CD4-positive, alpha-beta T cell (primary cell): Measurements from ENCODE around the gene PTPRC. TPM values are rescaled to one million over a fixed set of nuclear protein-coding genes. Genes with fewer than 3 reads are reported as not detected.
A peak's percentile ranks its signal among the peaks of the same experiment; 100 is the strongest.

Experiments used
- ATAC-seq: fragments of 200-7000 bp; cut with Tn5 transposase; one replicate; pipeline ENCODE4 v1.10.0; 2022; ENCODE audit warnings: mild to moderate bottlenecking; ENCODE audit not compliant: poor library complexity
- CTCF ChIA-PET: fragments of 350-600 bp; sonication (Branson Sonifier 250); formaldehyde crosslinking; loops from one replicate; lab custom pipeline; 2021; ENCODE audit warnings: antibody characterized with exemption, inconsistent platforms; lab: Charles Lee
- POLR2A ChIA-PET: fragments of 350-600 bp; sonication (Branson Sonifier 250); formaldehyde crosslinking; loops from one replicate; lab custom pipeline; 2021; ENCODE audit warnings: antibody characterized with exemption, inconsistent platforms; lab: Charles Lee
- DNase-seq, 14 experiments: peaks; one replicate each; pipeline ENCODE4 v3.0.0-alpha.2; 2013 to 2020; ENCODE audit warnings: mixed read lengths in 2 of 14
- H3K27ac ChIP-seq, 2 donors: one replicate each; pipeline versions ENCODE4 v1.5.1 to v1.7.0; 2013; ENCODE audit warnings: low read length in 2 of 2, low read depth in 1 of 2, mild to moderate bottlenecking in 1 of 2
- H3K27me3 ChIP-seq, 2 experiments: 1 replicate in 1 of 2; 2 replicates in 1 of 2; pipeline versions ENCODE4 v1.6.1 to v1.7.0; 2013; ENCODE audit warnings: low read length in 2 of 2, control low read depth in 1 of 2, mild to moderate bottlenecking in 1 of 2, moderate library complexity in 1 of 2; ENCODE audit not compliant: insufficient read depth in 2 of 2, control insufficient read depth in 1 of 2
- H3K36me3 ChIP-seq: one replicate; pipeline ENCODE4 v1.6.1; 2013; ENCODE audit warnings: low read length, control low read depth; ENCODE audit not compliant: insufficient read depth
- H3K4me1 ChIP-seq: one replicate; pipeline ENCODE4 v1.6.1; 2013; ENCODE audit warnings: low read length, control low read depth; ENCODE audit not compliant: insufficient read depth
- H3K4me3 ChIP-seq: one replicate; pipeline ENCODE4 v1.5.1; 2013; ENCODE audit warnings: mild to moderate bottlenecking, low read length, moderate library complexity
- H3K9me3 ChIP-seq, 2 experiments: 1 replicate in 1 of 2; 2 replicates in 1 of 2; pipeline versions ENCODE4 v1.6.1 to v1.7.0; 2013; ENCODE audit warnings: low read length in 2 of 2, mild to moderate bottlenecking in 2 of 2, control low read depth in 1 of 2, moderate library complexity in 1 of 2; ENCODE audit not compliant: control insufficient read depth in 1 of 2, insufficient read depth in 1 of 2
- H3K27ac Mint-ChIP-seq: one replicate; pipeline ENCODE4 v1.8.0; 2020; ENCODE audit warnings: mixed read lengths
- H3K27me3 Mint-ChIP-seq: one replicate; pipeline ENCODE4 v1.8.0; 2021; ENCODE audit warnings: mixed read lengths
- H3K36me3 Mint-ChIP-seq: one replicate; pipeline ENCODE4 v1.8.0; 2021; ENCODE audit warnings: low read depth, mixed read lengths
- H3K4me1 Mint-ChIP-seq: one replicate; pipeline ENCODE4 v1.8.0; 2021; ENCODE audit warnings: low read depth, mixed read lengths
- H3K4me3 Mint-ChIP-seq: one replicate; pipeline ENCODE4 v1.8.0; 2020; ENCODE audit warnings: mild to moderate bottlenecking, mixed read lengths
- H3K9me3 Mint-ChIP-seq: one replicate; pipeline ENCODE4 v1.8.0; 2020; ENCODE audit warnings: mixed read lengths
- CTCF ChIP-seq: fragments of 200-600 bp; IDR thresholded peaks from one replicate; pipeline ENCODE4 v1.8.0; 2022; ENCODE audit warnings: antibody characterized with exemption, mild to moderate bottlenecking
- intact Hi-C, 2 experiments: fragments of 100-400 bp; cut with DNase I in 1 of 2; cut with micrococcal nuclease in 1 of 2; formaldehyde crosslinking; loops; one replicate each; pipeline versions ENCODE4 v1.15.1 to v1.9.0; 2023 to 2025; cut with DNase I, micrococcal nuclease
- total RNA-seq, 174 experiments: library from RNA in 2 of 174; stranded (reverse) in 2 of 174; gene quantifications; one replicate each; pipeline ENCODE4 v1.2.3 and lab custom pipeline; 2021 to 2026

Gene PTPRC
- total RNA-seq, 2 experiments from 2014 or later, result 661 to 698 TPM

GRCh38 chr1:198641966-198642668 is 3.3 kb downstream of the PTPRC start:
- no peaks in the 10 kb centered on the region for H3K27me3 Mint-ChIP-seq
- Histone ChIP-seq H3K27me3 (no peaks in the 10 kb centered on the region), H3K4me3 (peak overlapping the region; percentile 79), H3K36me3 (peaks cover 51% of the 10 kb centered on the region), H3K9me3 (no peaks in the 10 kb centered on the region), H3K27ac (peak overlapping the region; percentile 67 to 77), H3K4me1 (peaks cover 1% of the 10 kb centered on the region)
- peaks cover 56% of the 10 kb centered on the region for H3K4me1 Mint-ChIP-seq
- ATAC-seq (no peak), DNase-seq (peak in 1 of 14 experiments; percentile 29)
- ChIA-PET CTCF (no interaction called here), POLR2A (interaction anchor here (0.9 to 1.7 kb wide), 6 partner anchors 14 to 122 kb away, joined by 3 to 16 read pairs (median 6); partner anchors contain the start of gene ATP6V1G3)
- H3K4me3 Mint-ChIP-seq, result peak overlapping the region; percentile 95
- no peaks in the 10 kb centered on the region for H3K9me3 Mint-ChIP-seq
- H3K27ac Mint-ChIP-seq, result peak overlapping the region; percentile 98
- intact Hi-C loops, result loop anchor here (1.0 to 5.0 kb wide), 7 partner anchors 7 to 485 kb away; partner anchors contain the start of gene NEK7 (in 1 of the 2)
- peaks cover 83% of the 10 kb centered on the region for H3K36me3 Mint-ChIP-seq
- no peak for TF ChIP-seq CTCF

- H3K4me3 ChIP-seq, result peak overlapping the region; percentile 79
- CTCF ChIA-PET, result no interaction called here
- H3K9me3 ChIP-seq, result no peaks in the 10 kb centered on the region
- peaks cover 51% of the 10 kb centered on the region for H3K4me1 Mint-ChIP-seq
- peak overlapping the region; percentile 67 to 77 for H3K27ac ChIP-seq
- H3K27me3 Mint-ChIP-seq, result no peaks in the 10 kb centered on the region
- intact Hi-C loops, result loop anchor here (2.0 to 5.0 kb wide), 5 partner anchors 14 to 486 kb away; partner anchors contain the start of gene NEK7 (in 1 of the 2)
- DNase-seq (no peak), ATAC-seq (no peak)
- no peaks in the 10 kb centered on the region for H3K9me3 Mint-ChIP-seq
- H3K36me3 Mint-ChIP-seq, result peaks cover 86% of the 10 kb centered on the region
- TF ChIP-seq CTCF, result no peak
- H3K27me3 ChIP-seq, result no peaks in the 10 kb centered on the region
- peak overlapping the region; percentile 95 for H3K4me3 Mint-ChIP-seq
- H3K4me1 ChIP-seq, result peaks cover 3% of the 10 kb centered on the region
- peaks cover 58% of the 10 kb centered on the region for H3K36me3 ChIP-seq
- peak overlapping the region; percentile 98 for H3K27ac Mint-ChIP-seq
- POLR2A ChIA-PET, result interaction anchor here (0.9 to 1.7 kb wide), 5 partner anchors 13 to 103 kb away, joined by 3 to 16 read pairs (median 6); partner anchors contain the start of gene ATP6V1G3
Measured at GRCh38 chr1:198642983-198643382, 4.1 kb downstream of the PTPRC start.

- Mint-ChIP-seq H3K9me3 (no peaks in the 10 kb centered on the region), H3K36me3 (peaks cover 90% of the 10 kb centered on the region), H3K27ac (peak overlapping the region; percentile 98), H3K27me3 (no peaks in the 10 kb centered on the region), H3K4me3 (peak overlapping the region; percentile 95), H3K4me1 (peaks cover 51% of the 10 kb centered on the region)
- Histone ChIP-seq H3K4me3 (peak overlapping the region; percentile 79), H3K9me3 (no peaks in the 10 kb centered on the region), H3K27ac (peak overlapping the region; percentile 53 to 67), H3K36me3 (peaks cover 66% of the 10 kb centered on the region), H3K4me1 (peaks cover 6% of the 10 kb centered on the region), H3K27me3 (no peaks in the 10 kb centered on the region)
- POLR2A ChIA-PET, result interaction anchor here (0.6 to 9.7 kb wide), 4 partner anchors 13 to 38 kb away, joined by 3 to 152 read pairs (median 77); no protein-coding TSS in a partner anchor
- intact Hi-C loops, result loop anchor here (2.0 to 5.0 kb wide), 5 partner anchors 13 to 487 kb away; partner anchors contain the start of gene NEK7 (in 1 of the 2)
- no peak for DNase-seq
- no peak for ATAC-seq
- no peak for TF ChIP-seq CTCF
- CTCF ChIA-PET, result no interaction called here
Measured at GRCh38 chr1:198643808-198644207, 5.0 kb downstream of the PTPRC start.
